ENCODE results near the gene TLCD3A. TPM values are rescaled to one million over a fixed set of nuclear protein-coding genes. Genes with fewer than 3 reads are reported as not detected.

TLCD3A gene
- total and polyA plus RNA-seq, 9 of the 15 experiments (the other 6 are each of a cell fraction or from before 2014, with no cell fraction given) = 1.3 to 13.5 (median 7.3) TPM

DNA sequence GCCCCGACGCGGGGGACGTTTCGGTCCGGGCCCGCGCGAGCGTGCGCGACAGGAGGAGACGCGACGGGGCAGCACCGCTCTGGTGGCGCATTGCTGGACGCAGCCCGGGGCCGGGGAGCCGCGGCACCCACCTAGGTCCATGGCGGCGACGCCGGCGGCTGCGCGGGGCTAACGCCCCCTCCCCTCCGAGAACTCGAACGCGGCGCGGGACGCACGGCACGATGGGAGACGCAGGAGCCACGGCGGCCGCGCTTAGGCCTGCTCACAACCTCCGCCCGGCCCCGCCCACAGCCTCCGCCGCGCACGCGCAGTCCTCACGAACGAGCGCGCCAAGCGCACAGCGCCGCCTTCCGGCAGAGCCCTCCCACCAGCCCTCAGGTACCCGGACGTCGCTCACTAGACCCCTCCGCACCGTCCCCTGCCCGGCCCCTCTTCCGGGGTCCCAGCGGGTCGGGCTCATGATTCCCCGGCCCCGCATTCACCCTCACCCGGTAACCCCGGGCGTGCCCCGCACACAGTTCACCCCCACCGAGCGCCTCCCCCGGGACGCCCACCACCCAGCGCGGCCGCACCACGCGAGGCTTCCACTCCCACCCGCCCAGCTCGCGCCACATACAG, 19.7 kb downstream of the TLCD3A start, which contains the start of gene GEMIN4 (continued):
- TF ChIP-seq NR4A1 (CRISPR knock-in tag; IDR thresholded peaks at IDR 0.05) (no peak), NR4A1 (tag; IDR thresholded peaks at IDR 0.05) (no peak), TSC22D4 (tag; IDR thresholded peaks at IDR 0.05) (no peak), ZKSCAN3 (CRISPR knock-in tag; IDR thresholded peaks at IDR 0.05) (no peak), ZBTB33 (CRISPR knock-in tag; IDR thresholded peaks at IDR 0.05) (no peak), CHD7 (IDR thresholded peaks at IDR 0.05; ENCODE audit: low read depth, low read length) (no peak), BRD4 (IDR thresholded peaks at IDR 0.05) (no peak), SIN3A (IDR thresholded peaks at IDR 0.05; ENCODE audit: borderline replicate concordance in 2 of 2, control insufficient read depth in 1 of 2, low read depth in 2 of 2, low read length in 2 of 2) (0 out of 4 replicates have a peak, but pooled peaks have one; percentile 4 to 43), NR1H2 (CRISPR knock-in tag; IDR thresholded peaks at IDR 0.05) (no peak), CHD1 (IDR thresholded peaks at IDR 0.05; ENCODE audit: low read length) (no peak), SMARCE1 (IDR thresholded peaks at IDR 0.05) (no peak), EZH2 (IDR thresholded peaks at IDR 0.05; ENCODE audit: borderline replicate concordance, low read depth, low read length) (no peak), TFAP4 (CRISPR knock-in tag; IDR thresholded peaks at IDR 0.05; ENCODE audit: borderline replicate concordance) (peak; percentile 52; the same call in 1 of the 2 replicates), HDAC3 (IDR thresholded peaks at IDR 0.05; ENCODE audit: borderline replicate concordance, partially characterized antibody) (no peak)

Measured in K562 (cell line).